HG03025 (cell line): Measurements from ENCODE around the gene HOXB4.

Source experiments
- ATAC-seq: cut with Tn5 transposase; IDR thresholded peaks from one replicate; pipeline ENCODE4 v1.9.1; 2021; ENCODE audit warnings: mild to moderate bottlenecking, moderate library complexity; ENCODE audit not compliant: unreplicated experiment, low FRiP score

HOXB4 gene

GRCh38 chr17:48590607-48591161 lies 12.5 kb upstream of the HOXB4 start:
- no peak for ATAC-seq

- no peak for ATAC-seq
Measured at GRCh38 chr17:48589831-48590606, 11.9 kb upstream of the HOXB4 start, which contains the start of gene HOXB3. TSS of gene HOXB3 (minus strand) at chr17:48590241. CDS start at chr17:48552474, 37,767 bp downstream.

DNA sequence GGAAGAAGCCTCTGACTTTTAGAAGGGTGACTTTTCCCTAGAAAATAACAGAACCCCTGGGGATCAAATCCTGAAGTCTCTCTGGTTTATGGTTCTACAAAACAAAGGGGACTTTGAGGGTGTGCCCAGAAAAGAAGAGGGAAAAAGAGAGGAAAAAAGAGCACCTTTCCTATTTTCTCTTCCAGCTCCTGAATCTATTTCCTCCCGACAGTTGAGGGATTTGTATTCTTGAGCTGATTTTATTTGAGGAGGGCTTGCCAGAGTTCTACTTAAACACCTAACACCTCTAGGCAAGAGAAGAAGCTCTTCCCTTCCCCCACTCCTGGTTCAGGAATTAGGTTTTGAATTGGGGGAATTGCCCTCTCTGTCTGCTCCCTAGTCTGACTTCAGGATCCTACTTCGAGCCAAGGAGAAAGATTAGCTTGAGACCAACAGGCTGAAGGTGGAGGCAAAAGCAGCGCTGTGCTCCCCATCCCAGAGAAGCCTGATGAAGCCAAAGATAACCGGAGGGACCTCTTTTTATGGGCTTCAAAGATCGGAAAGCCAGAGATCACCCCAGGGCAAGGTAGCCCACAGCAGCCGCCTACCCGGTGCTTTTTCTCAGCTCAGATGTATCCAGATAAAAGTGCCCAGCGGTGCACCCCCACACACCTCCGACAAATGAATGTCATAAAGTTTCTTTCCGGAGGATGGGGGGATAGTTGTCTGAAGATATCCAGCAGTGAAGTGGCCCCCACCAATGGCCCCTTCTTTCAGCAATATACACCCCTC lies 11.1 kb upstream of the HOXB4 start:
- no peak for ATAC-seq

DNA sequence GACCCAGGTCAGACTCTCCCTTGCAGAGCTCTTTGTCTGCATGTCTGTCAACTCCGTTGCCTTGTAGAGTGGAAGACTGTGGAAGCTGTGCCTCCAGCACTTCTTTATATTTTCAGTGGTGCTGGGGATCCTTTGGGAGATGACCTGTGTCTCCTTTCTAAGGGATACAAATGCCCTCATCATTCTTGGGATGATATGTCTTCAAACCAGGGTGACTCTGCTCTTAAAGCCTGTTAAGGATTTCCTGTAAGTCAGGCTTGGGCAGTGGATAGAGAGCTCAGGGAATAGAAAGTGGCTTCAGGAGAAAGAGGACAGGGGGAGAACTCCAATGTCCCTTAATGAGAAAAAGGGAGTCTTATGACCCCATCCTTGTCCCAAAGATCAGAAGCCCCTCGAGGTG lies 10.4 kb upstream of the HOXB4 start:
- ATAC-seq = no peak

- ATAC-seq = no peak
Measured at GRCh38 chr17:48588074-48588415, 9.9 kb upstream of the HOXB4 start.

DNA sequence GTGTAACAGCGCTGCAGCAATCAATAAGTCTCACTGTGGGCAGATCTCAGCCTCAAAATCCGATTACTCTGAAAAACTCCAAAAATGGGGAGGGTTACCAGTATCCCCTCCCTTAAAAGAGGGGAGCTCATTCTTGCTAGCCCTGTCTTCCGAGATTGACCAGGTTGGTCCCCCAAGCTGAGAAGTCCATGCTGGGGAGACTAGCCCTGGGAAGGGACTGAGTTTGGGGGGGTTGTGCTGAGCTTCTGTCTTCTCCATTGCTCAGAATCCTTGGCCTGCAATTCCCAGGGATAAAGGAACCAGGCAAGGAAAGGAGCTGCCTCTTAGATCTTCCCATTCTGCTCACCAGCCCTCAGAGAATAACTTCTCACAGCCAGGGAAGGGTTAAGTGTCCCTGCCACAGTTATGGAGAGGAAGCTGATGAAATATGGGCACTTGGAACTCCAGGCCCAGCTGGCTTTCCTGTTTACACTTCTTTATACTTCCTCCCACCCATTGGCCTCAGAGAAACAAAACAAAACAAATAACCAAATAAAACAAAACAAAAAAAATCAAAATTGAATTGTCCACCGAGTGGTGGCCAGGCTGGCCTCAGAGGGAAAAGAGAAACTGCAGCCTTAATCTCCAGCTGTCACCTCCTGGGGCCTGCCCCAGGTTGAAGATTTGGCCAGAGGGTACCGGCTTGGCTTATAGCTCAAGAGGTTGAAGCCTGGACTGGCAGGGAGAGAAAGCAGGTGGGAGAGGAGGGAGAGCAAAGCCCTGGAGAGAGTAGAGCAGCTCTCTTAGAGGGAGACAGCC lies 9.3 kb upstream of the HOXB4 start:
- no peak for ATAC-seq

DNA sequence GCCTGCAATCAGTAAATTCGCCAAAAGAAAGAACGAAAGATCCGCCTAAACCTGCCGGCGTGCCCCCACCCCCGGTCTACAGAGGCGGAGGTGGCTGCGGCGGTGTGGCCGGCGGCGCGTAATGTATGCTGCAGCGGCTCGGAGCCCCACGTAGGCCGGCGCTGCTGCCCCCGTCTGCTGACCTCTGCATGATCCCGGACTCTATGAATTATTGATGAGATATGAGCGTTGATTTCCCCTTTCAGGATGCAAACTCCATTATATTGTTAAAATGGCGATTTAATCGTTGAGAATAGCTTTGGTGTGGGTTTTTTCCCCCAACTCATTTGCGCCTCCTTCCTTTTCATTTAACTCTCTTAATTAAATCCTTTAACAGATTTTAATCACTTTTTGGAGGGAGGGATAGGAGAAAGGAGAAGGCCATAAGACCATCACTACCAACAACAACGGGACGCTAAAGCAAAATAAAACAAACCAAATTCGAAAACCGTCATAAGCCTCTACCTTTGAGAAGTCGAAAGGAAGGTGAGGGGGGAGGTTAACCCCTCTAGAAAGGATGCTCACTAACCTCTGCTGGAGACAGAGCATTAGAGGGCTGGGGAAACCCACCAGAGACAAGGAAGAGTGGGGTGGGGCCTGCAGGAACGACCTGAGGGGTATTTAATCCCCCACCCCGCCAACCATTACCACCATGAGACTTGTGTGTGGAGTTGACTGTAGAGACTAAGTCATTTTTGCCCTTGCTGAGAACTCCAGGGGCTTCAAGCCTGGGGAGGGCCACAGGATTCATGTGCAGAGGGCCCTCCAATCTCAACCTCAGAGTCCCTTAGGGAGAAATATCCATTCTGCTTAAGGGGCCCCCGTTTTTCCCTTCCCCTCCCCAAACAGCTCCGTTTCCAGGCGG lies 8.5 kb upstream of the HOXB4 start:
- no peak for ATAC-seq

DNA sequence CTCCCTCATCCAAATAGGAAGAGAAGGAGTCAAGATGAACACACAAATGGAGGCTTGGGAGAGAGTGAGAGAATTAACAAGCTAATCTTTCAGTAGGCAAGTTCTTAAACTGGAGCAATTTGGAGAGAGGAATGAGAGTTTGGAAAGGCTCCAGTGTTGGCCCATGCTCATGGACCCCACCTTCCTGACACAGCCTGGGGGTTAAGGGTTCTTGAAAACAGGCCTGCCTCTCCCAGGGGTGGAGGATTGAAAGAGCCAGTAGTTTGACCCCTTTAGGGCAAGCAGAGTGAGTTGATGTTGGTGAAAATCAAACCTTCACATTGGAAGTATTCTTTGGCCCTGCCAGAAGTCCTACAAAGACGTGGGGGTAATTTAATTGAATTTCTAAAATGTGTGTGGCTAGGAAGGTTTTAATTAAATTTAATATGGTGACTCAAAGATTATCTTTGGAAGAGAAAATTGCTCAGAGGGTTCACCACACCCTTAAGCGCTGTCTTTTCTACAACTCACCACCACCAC lies 6.1 kb upstream of the HOXB4 start:
- ATAC-seq = no peak

GRCh38 chr17:48583708-48584222 lies 5.6 kb upstream of the HOXB4 start:
- ATAC-seq = no peak

- ATAC-seq = no peak
Measured at GRCh38 chr17:48582750-48583069, 4.6 kb upstream of the HOXB4 start.

DNA sequence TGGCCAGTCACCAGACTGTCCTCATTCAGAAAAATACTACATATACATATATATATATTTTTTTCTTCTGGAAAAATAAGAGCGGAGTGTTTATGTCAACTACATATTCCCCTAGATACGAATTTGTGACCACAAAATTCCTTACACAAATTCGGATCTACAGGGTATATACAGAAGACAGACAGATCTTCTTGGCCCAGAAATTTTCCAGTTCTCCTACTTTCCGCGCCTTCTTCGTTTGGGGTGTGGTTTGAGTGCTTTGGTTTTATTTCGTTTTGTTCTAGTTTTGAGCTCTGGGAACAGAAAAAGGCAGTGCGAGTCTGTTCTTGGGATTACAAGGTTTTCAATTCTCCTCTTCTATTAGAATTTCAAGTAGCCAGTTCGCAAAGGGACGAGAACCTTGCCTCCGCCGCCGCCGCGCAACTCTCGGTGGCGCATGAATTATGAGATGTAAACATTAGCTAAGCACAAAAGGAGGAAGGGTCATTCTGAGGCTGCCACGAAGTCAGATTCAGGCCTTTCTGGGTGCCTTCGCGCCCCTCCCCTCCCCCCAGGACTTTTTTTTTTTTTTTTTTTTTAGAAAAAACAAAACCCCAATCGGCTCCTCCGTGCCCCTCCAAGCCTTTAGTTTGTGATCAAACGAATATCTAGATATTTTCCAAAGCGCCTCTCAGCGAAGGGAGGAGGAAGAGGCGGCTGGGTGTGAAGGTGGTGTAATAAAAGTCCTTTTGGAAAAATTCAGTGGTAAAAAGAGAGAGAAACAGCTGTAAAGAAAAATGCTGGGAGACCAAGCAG lies 1.8 kb upstream of the HOXB4 start:
- ATAC-seq = no peak

- no peak for ATAC-seq
Measured at GRCh38 chr17:48579471-48579759, 1.3 kb upstream of the HOXB4 start.

GRCh38 chr17:48578616-48579470 lies 693 bp upstream of the HOXB4 start:
- ATAC-seq = peak; percentile 33

DNA sequence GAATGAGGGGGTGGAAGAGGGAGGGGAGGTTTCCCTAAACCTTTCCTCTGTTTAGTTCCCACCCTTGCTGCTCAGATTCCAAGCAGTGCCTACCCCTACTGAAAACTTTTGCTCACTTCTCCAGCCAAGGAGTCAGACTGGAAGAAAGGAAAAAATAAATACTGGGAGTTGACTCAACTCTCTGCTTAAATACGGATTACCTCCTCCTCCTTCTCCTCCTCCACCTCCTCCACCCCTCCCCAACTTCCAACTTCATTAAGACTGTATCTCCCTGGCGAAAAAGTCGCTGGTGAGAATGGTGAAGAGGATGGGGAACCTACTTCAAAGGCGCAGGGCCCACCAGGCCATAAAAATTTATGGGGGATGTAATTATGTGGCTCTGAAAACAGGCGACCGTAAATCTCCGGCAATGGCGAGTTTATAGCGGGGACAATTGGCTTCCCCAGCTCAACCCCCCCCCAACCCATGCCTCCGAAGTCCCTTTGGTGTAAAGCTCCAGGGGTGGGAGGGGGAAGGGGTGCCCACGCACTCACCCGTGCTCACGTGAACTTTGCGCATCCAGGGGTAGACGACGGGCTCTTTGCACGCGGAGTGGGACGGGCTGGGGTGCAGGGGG lies 712 bp downstream of the HOXB4 start:
- ATAC-seq = no peak

DNA sequence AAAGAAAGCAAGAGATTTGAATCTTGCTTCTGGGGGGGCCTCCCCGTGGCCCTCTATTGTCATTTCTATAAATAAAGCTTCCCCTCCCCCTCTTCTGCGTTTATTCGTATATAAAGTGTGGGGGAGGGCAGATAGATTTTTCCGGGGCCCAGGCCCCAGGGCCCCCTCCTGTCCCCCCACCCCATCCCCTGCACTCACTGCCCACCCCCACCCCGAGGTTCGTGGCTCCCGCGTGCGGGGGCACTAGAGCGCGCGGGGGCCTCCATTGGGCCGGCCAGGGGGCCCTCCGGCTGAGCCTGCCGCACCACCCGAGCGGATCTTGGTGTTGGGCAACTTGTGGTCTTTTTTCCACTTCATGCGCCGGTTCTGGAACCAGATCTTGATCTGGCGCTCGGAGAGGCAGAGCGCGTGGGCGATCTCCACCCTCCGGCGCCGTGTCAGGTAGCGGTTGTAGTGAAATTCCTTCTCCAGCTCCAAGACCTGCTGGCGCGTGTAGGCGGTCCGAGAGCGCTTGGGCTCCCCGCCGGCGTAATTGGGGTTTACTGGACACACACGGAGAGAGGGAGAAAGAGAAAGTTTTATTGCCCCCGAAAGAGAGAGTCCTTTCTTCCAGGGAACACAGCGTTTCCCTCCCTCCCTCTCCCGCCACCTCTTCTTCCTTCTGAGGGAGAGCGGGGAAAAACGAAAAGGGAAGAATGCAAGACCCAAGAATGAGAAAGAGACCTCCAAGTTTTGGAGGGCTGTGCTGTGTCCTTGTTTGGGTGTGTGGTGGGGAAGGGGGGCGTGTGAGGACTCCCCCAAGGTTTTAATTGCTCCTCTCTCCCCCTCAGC lies 1.5 kb downstream of the HOXB4 start:
- no peak for ATAC-seq

GRCh38 chr17:48575673-48576478 lies 2.3 kb downstream of the HOXB4 start:
- ATAC-seq = no peak
